Measurements from ENCODE around the gene PROSER3.
A peak's percentile ranks its signal among the peaks of the same experiment; 100 is the strongest.

PROSER3 gene

GRCh38 chr19:35757749-35758608, at the start of gene PROSER3:
TSS of gene PROSER3 (plus strand) at chr19:35758176. CDS start at chr19:35758216, 40 bp downstream.
- DNase-seq, result peak; percentile 98

DNA sequence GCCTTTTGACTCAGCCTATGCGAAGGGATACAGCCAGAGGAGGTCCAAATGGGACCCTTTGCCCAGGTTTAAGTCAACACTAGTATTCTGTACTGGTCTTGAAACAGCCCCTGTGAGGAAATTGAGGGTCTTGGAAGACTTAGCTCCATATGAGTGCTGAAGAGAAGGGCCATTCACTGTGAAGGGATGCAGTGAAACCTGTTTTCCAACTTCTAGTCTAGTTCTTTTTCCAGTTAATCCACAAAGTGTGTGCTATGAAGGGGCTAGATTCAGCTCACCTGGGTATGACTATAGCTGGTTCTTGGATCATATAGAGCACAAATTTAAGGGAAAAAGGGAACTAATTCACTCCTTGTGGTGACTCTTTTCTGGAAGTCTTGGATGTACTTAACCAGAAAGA, 49.6 kb upstream of the PROSER3 start:
- DNase-seq, result no peak

DNA sequence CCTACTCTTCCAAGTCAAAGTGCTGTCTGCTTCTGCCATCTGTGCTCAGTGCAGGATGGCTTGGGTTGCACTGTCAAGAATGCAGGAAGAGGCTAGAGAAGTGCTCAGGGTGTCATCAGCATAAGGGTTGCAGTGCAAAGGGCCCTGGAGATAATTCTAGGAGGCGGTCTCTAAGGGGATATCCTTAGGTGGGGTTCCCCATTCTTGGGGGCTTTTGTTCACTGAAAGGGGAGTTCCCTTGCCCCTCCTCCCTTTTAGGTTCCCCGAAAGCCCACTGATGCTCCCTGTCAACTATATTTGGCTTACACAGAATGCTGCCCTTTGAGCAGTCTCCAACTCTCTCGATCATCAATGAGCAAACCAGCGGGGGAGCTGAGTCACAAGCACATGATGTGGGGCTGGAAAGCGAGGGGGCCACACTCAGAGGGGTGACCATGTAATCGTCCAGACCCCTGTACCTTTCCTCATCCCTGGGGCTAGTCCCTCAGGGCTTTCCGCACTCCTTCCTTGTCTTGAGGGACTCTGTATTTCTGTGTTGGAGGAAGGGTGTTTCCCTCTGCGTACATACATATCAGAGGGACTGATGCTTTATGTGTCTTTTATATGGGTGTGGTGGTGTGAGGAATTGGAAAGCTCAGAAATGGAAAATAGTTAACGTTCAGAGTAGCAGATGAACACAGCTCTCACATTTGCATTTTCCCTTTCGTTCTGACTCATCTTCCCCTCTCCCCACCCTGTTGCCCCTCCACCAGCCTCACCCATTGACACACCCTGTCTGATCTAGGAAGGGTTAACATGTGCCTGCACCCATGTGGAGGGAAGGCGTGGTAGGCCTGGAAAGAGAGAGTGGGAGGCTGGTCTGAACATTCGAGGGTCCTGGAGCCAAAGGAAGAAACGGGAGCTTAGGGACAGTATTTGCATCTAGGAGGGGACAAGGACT, 46.9 kb upstream of the PROSER3 start:
- DNase-seq, result no peak

- DNase-seq, result no peak
Observed at GRCh38 chr19:35712567-35713505, 45.1 kb upstream of the PROSER3 start.

DNA sequence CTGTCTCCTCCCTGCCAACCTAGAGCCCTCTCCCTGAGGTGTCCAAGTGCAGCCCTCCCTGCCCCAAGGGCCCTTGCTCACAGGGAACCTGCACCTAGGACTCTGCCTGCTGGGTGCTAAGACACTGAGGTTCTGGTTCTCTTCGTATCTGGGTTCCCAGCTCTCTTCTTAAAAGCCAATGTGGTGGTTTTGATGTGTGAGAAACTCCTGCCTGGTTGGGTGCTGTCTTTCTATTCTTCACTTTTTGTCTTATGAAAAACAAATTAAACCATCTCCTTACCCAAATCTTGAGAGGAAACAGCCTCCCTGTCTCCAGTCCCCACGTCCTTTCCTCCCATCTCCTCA, 44.5 kb upstream of the PROSER3 start:
- no peak for DNase-seq

DNA sequence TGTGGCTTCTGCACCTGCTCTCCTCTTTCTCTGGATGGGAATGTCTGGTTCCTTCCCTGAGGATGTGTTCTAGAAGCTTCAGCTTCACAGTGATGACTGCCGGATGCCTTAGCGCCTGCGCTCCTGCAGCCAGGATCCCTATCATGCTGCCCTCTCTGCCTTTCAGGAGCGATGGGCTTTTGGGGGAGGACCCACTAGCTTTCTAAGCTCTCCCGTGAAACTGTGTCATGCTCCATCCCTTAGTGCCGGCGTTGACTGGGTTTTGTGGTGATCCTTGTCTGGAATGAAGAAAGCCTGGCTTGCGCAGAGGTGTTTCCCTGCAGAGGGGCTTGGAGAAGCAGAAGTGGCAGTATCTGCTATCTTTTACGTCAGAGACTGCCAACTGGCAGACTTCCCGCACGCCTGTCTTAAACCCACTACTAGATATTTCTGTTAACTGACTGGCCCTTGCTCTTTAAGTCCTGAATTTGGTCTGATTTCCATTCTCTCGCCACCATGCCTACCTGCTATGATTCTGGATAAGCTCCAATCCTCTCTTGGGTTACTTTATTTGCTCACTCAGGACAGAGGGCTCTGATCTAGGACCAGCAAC, 44.0 kb upstream of the PROSER3 start:
- no peak for DNase-seq

DNA sequence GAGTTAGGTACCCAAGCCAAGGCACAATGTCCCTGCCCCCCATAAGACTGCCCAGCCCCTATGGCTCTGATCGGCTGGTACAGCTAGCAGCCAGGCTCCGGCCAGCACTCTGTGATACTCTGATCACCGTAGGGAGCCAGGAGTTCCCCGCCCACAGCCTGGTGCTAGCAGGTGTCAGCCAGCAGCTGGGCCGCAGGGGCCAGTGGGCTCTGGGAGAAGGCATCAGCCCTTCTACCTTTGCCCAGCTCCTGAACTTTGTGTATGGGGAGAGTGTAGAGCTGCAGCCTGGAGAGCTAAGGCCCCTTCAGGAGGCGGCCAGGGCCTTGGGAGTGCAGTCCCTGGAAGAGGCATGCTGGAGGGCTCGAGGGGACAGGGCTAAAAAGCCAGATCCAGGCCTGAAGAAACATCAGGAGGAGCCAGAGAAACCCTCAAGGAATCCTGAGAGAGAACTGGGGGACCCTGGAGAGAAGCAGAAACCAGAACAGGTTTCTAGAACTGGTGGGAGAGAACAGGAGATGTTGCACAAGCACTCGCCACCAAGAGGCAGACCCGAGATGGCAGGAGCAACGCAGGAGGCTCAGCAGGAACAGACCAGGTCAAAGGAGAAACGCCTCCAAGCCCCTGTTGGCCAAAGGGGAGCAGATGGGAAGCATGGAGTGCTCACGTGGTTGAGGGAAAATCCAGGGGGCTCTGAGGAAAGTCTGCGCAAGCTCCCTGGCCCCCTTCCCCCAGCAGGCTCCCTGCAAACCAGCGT, 43.2 kb upstream of the PROSER3 start:
- no peak for DNase-seq

GRCh38 chr19:35715355-35715809, 42.6 kb upstream of the PROSER3 start:
- no peak for DNase-seq

DNA sequence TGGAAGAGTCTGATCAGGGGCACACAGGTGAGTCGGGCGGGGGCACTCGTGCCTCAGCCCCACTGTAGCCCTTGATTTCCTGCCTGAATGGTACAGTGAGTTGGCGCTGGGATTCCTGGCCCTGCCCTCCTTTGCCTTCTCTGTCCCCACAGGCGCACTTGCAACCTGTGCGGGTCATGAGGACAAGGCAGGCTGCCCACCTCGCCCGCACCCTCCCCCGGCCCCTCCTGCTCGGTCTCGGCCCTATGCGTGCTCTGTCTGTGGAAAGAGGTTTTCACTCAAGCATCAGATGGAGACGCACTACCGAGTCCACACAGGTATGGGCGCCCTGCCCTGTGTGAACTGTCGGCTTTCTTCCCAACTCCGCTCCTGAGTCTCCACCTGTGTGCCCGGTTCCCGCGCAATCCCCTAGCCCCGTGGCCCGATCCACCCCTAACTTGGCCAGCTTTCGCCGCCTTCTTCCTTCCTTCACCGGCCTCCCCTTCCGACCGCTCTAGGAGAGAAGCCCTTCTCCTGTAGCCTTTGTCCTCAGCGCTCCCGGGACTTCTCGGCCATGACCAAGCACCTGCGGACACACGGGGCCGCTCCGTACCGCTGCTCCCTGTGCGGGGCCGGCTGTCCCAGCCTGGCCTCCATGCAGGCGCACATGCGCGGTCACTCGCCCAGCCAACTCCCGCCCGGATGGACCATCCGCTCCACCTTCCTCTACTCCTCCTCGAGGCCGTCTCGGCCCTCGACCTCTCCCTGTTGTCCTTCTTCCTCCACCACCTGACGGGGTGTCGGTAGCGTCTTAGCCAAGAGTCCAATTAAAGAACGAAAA, 41.8 kb upstream of the PROSER3 start:
- DNase-seq, result no peak

GRCh38 chr19:35716801-35717664, 40.9 kb upstream of the PROSER3 start:
- DNase-seq, result peak; percentile 92

GRCh38 chr19:35717665-35718344, 40.2 kb upstream of the PROSER3 start, which contains the start of gene KMT2B:
TSS of gene KMT2B (plus strand) at chr19:35718003. CDS start at chr19:35718019, 16 bp downstream.
- no peak for DNase-seq

DNA sequence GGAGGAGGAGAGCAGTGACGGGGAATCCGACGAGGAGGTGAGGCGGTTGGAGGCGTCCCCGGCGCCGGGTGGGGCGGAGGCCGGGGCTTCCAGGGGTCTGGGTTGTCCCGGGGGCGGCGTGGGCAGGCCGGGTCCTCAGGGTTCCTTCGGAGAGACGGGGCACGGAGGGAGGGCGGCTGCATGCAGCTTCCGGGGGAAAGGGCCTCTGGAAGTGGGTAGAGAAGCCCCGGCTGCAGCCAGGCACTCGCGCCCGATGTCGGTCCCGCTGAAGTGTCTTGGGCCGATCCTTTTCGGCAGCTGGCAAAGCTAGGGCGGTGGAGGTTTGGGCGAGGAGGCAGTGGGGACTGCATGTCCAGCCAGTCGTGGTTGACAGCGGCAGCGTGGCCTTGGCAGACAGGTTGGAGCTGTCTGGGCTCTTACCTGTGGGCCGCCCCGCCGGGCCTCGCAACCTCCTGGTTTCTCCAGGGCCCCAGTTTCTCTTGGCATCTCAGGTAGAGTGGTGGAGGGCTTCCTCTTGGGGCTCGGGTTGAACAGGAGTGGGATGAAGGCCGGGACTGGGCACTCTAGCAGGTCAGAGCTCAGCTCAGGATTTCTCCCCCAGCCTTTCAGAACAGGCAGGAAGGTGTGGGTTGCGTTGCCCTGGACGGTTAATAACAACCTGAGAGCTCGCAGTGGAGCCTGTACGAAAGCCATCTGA, 39.5 kb upstream of the PROSER3 start:
- DNase-seq, result no peak

DNA sequence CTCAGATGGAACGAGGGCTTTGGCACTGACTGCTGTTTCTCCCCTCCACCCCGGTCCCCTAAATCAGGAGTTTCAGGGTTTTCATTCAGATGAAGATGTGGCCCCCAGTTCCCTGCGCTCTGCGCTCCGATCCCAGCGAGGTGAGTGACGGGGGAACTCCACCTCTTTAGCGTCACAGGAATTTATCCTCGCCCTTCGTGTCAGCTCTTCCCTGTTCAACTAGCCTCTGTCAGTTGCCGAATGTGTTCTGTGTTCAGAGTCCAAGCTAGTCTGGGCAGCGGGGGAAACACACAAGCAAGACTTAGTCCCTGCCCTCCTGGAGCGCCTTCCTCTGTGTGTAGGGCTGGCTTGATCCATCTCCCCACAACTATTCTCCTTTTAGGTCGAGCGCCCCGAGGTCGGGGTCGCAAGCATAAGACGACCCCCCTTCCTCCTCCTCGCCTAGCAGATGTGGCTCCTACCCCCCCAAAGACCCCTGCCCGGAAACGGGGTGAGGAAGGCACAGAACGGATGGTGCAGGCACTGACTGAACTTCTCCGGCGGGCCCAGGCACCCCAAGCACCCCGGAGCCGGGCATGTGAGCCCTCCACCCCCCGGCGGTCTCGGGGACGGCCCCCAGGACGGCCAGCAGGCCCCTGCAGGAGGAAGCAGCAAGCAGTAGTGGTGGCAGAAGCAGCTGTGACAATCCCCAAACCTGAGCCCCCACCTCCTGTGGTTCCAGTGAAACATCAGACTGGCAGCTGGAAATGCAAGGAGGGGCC, 38.4 kb upstream of the PROSER3 start:
- DNase-seq, result no peak

DNA sequence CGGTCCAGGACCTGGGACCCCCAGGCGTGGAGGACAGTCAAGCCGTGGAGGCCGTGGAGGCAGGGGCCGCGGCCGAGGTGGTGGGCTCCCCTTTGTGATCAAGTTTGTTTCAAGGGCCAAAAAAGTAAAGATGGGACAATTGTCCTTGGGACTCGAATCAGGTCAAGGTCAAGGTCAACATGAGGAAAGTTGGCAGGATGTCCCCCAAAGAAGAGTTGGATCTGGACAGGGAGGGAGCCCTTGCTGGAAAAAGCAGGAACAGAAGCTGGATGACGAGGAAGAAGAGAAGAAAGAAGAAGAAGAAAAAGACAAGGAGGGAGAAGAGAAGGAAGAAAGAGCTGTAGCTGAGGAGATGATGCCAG, 37.8 kb upstream of the PROSER3 start:
- no peak for DNase-seq

DNA sequence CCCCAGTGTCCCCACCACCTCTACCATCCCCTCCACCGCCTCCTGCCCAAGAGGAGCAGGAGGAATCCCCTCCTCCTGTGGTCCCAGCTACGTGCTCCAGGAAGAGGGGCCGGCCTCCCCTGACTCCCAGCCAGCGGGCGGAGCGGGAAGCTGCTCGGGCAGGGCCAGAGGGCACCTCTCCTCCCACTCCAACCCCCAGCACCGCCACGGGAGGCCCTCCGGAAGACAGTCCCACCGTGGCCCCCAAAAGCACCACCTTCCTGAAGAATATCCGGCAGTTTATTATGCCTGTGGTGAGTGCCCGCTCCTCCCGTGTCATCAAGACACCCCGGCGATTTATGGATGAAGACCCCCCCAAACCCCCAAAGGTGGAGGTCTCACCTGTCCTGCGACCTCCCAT, 37.3 kb upstream of the PROSER3 start:
- no peak for DNase-seq

DNA sequence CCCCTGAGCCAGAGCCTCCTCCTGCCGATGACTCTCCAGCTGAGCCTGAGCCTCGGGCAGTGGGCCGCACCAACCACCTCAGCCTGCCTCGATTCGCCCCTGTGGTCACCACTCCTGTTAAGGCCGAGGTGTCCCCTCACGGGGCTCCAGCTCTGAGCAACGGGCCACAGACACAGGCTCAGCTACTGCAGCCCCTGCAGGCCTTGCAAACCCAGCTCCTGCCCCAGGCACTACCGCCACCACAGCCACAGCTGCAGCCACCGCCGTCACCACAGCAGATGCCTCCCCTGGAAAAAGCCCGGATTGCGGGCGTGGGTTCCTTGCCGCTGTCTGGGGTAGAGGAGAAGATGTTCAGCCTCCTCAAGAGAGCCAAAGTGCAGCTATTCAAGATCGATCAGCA, 36.6 kb upstream of the PROSER3 start:
- DNase-seq, result no peak

DNA sequence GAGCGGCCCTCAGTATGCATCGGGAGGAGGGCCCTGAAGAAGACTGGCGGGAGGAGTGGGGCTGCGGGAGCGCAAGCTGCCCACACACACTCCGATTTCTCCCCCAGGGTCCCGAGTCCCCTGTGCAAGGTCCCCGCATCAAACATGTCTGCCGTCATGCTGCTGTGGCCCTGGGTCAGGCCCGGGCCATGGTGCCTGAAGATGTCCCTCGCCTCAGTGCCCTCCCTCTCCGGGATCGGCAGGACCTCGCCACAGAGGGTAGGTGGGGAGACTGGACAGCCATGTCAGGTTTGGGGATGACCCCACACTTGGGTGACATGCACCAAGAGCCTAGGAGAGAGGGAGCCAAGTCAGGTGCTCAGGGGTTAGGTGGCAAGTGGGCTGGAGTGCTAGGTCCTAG, 35.5 kb upstream of the PROSER3 start:
- DNase-seq, result no peak

All from GF-D8 (cell line).